Activated B cell treated with CpG ODN at 0.5 μM for 24 hours (primary cell): ENCODE data around the gene IPCEF1. TPM values are rescaled to one million over a fixed set of nuclear protein-coding genes. Genes with fewer than 3 reads are reported as not detected.
A peak's percentile ranks its signal among the peaks of the same experiment; 100 is the strongest.
"Not testable (repeated sequence)": the region's sequence is repeated elsewhere in the genome, so short reads cannot be mapped to it uniquely, and the experiment has no call there.

Experiments used
- ATAC-seq: fragments of 200-7000 bp; cut with Tn5 transposase; one replicate; pipeline ENCODE4 v1.10.0; 2021; ENCODE audit warnings: low read depth, mild to moderate bottlenecking, moderate library complexity
- CTCF ChIA-PET: fragments of 350-600 bp; sonication (Branson Sonifier 250); formaldehyde crosslinking; loops from one replicate; lab custom pipeline; 2021; ENCODE audit warnings: antibody characterized with exemption; lab: Charles Lee
- POLR2A ChIA-PET: fragments of 350-600 bp; sonication (Branson Sonifier 250); formaldehyde crosslinking; loops from one replicate; lab custom pipeline; 2021; ENCODE audit warnings: antibody characterized with exemption; lab: Charles Lee
- DNase-seq: peaks from one replicate; pipeline ENCODE4 v3.0.0; 2022
- H3K27ac Mint-ChIP-seq: one replicate; pipeline ENCODE4 v1.8.0; 2020; ENCODE audit warnings: mixed read lengths
- H3K27me3 Mint-ChIP-seq: one replicate; pipeline ENCODE4 v1.8.0; 2021; ENCODE audit warnings: mixed read lengths
- H3K36me3 Mint-ChIP-seq: one replicate; pipeline ENCODE4 v1.8.0; 2021; ENCODE audit warnings: low read depth, mixed read lengths
- H3K4me1 Mint-ChIP-seq: one replicate; pipeline ENCODE4 v1.8.0; 2021; ENCODE audit warnings: mixed read lengths
- H3K4me3 Mint-ChIP-seq: one replicate; pipeline ENCODE4 v1.8.0; 2020; ENCODE audit warnings: mild to moderate bottlenecking, mixed read lengths
- H3K9me3 Mint-ChIP-seq: one replicate; pipeline ENCODE4 v1.8.0; 2020; ENCODE audit warnings: mixed read lengths
- intact Hi-C: fragments of 100-400 bp; cut with micrococcal nuclease; formaldehyde crosslinking; loops from one replicate; pipeline ENCODE4 v1.15.1; 2024
- total RNA-seq: library from RNA; stranded (reverse); gene quantifications from 2 replicates; pipeline ENCODE4 v1.2.3, GENCODE V29; 2022
- TF ChIP-seq, protein P1 (sequence below): fragments of 200-600 bp; IDR thresholded peaks from one replicate; pipeline ENCODE4 v1.8.0; 2022; ENCODE audit warnings: antibody characterized with exemption, mild to moderate bottlenecking

The IPCEF1 gene
- total RNA-seq, 1 donor from 2014 or later: 2.1 TPM

DNA sequence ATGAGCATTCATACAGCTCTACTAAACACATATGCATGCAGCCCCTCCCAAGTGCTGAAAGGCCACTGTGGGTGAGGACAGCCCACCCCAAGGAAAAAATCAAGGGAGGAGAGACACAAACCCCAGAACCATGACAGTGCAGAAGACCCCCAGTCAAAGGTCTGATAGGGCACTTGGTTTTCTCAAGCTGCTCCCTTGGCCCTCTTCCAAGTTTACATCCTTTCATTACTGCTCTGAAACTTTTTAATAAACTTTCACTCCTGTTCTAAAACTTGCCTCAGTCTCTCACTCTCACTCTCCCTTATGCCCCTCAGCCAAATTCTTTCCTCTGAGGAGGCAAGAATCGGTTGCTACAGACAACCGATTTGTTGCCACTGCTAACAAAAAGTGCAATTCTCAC, 24.9 kb downstream of the IPCEF1 start:
- no peaks in the 10 kb centered on the region for H3K36me3 Mint-ChIP-seq
- TF ChIP-seq, protein P1, sequence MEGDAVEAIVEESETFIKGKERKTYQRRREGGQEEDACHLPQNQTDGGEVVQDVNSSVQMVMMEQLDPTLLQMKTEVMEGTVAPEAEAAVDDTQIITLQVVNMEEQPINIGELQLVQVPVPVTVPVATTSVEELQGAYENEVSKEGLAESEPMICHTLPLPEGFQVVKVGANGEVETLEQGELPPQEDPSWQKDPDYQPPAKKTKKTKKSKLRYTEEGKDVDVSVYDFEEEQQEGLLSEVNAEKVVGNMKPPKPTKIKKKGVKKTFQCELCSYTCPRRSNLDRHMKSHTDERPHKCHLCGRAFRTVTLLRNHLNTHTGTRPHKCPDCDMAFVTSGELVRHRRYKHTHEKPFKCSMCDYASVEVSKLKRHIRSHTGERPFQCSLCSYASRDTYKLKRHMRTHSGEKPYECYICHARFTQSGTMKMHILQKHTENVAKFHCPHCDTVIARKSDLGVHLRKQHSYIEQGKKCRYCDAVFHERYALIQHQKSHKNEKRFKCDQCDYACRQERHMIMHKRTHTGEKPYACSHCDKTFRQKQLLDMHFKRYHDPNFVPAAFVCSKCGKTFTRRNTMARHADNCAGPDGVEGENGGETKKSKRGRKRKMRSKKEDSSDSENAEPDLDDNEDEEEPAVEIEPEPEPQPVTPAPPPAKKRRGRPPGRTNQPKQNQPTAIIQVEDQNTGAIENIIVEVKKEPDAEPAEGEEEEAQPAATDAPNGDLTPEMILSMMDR: no peak
- no peaks in the 10 kb centered on the region for H3K4me1 Mint-ChIP-seq
- no peak for ATAC-seq
- no peak overlapping the region for H3K27ac Mint-ChIP-seq
- H3K27me3 Mint-ChIP-seq: no peaks in the 10 kb centered on the region
- intact Hi-C loops: no loop called here
- DNase-seq: no peak
- ChIA-PET POLR2A (no interaction called here), CTCF (no interaction called here)
- no peak overlapping the region for H3K4me3 Mint-ChIP-seq
- H3K9me3 Mint-ChIP-seq: peaks cover 5% of the 10 kb centered on the region

DNA sequence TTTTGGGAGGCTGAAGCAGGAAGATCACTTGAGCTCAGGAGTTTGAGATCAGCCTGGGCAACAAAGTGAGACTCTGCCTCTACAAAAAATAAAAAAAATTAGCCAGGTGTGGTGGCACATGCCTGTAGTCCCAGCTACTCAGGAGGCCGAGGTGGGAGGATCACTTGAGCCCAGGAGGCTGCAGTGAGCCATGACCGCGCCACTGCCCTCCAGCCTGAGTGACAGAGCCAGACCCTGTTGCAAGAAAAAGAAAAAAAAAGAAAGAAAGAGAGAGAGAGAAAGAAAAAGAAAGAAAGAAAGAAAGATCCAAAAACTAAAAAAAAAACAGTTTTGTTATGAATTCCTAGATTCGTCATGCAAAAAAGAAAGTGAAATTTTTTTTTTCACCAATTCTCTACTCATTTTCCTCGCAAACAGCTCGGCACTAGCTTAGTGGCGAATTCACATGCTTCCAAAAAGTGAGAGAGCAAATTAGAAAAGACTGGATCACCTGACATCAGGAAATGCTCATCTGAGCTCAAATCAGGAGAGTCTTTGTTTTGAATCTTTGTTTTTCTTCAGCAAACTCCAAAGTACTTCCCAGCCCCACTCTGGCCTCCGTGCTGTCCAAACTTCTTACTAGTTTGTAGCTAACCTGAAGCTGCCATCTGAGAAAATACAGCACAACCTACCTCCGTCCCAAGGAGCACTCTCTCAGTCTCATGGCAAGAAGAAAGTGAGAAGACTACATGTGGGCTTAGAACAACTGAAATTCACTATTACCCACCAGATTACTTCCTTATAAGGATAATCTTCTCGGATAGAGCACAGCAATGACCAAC, 27.0 kb downstream of the IPCEF1 start:
- Mint-ChIP-seq H3K9me3 (peaks cover 3% of the 10 kb centered on the region), H3K27me3 (no peaks in the 10 kb centered on the region), H3K4me1 (no peaks in the 10 kb centered on the region), H3K4me3 (peak overlapping the region; percentile 17), H3K27ac (peak overlapping the region; percentile 64), H3K36me3 (no peaks in the 10 kb centered on the region)
- CTCF ChIA-PET: no interaction called here
- TF ChIP-seq, protein P1: no peak
- DNase-seq: no peak
- intact Hi-C loops: no loop called here
- no peak for ATAC-seq
- POLR2A ChIA-PET: interaction anchor here (0.6 to 0.7 kb wide), 2 partner anchors 120 to 172 kb away, joined by 3 read pairs; no protein-coding TSS in a partner anchor

DNA sequence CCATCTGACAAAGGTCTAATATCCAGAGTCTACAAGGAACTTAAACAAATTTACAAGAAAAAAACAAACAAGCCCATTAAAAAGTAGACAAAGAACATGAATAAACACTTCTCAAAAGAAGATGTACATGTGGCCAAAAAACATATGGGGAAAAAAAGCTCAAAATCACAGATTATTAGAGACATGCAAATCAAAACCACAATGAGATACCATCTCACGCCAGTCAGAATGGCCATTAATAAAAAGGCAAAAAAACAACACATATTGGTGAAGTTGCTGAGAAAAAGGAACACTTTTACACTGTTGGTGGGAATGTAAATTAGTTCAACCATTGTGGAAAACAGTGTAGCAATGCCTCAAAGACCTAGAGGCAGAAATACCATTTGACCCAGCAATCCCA, 29.3 kb downstream of the IPCEF1 start:
- H3K4me1 Mint-ChIP-seq, H3K27ac Mint-ChIP-seq, DNase-seq, POLR2A ChIA-PET, H3K4me3 Mint-ChIP-seq, intact Hi-C loops, H3K27me3 Mint-ChIP-seq, ATAC-seq, CTCF ChIA-PET, H3K36me3 Mint-ChIP-seq, H3K9me3 Mint-ChIP-seq: not testable (repeated sequence)

DNA sequence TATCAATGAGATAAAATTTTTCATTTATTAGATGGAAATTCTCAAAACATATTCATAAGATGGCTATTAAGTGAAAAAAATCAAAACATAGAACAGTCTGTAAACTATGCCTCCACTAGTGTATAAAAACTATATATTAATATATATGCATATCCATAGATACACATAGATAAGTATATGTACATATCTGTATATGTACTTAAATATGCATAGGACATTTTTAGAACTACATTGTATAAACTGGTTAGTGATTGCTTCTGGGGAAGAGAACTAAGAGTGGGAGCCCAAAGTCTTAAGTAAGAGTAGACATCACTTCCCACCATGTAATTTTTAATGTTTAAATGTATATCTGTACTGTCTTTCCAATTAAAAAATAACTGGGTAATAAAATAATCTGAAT, 31.5 kb downstream of the IPCEF1 start:
- ChIA-PET CTCF (no interaction called here), POLR2A (no interaction called here)
- no peak for ATAC-seq
- Mint-ChIP-seq H3K9me3 (no peaks in the 10 kb centered on the region), H3K27me3 (no peaks in the 10 kb centered on the region), H3K4me1 (no peaks in the 10 kb centered on the region), H3K27ac (no peak overlapping the region), H3K4me3 (no peak overlapping the region), H3K36me3 (no peaks in the 10 kb centered on the region)
- intact Hi-C loops: no loop called here
- TF ChIP-seq, protein P1: no peak
- no peak for DNase-seq

DNA sequence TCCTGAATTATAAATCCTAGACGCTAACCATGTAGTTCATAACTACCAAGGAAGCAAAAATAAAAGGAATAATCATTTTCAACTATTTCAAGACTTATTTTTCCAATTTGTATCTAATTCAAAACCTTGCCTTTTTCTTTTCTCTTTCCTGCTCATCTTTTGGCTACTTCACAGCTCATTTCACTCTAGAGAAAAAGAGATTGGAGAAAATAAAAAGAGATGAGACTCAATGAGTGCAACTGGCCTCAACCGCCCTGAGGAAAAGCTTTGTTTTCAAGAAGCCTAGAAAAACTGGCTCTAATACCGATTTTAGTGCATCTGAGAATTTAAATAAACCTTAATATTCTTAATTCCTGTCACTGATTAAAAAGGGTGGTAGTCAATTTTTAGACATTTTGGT, 36.4 kb downstream of the IPCEF1 start:
- Mint-ChIP-seq H3K4me1 (no peaks in the 10 kb centered on the region), H3K4me3 (no peak overlapping the region), H3K36me3 (no peaks in the 10 kb centered on the region), H3K27ac (no peak overlapping the region), H3K9me3 (no peaks in the 10 kb centered on the region), H3K27me3 (no peaks in the 10 kb centered on the region)
- TF ChIP-seq, protein P1: no peak
- ChIA-PET POLR2A (no interaction called here), CTCF (no interaction called here)
- intact Hi-C loops: no loop called here
- ATAC-seq: no peak
- DNase-seq: no peak
